SHP77 (cell line): ENCODE data around the gene UROC1.

Experiments
- DNase-seq, 2 experiments: peaks; one replicate each; lab custom pipeline; 2025; lab: John Stamatoyannopoulos, UW

The UROC1 gene

DNA sequence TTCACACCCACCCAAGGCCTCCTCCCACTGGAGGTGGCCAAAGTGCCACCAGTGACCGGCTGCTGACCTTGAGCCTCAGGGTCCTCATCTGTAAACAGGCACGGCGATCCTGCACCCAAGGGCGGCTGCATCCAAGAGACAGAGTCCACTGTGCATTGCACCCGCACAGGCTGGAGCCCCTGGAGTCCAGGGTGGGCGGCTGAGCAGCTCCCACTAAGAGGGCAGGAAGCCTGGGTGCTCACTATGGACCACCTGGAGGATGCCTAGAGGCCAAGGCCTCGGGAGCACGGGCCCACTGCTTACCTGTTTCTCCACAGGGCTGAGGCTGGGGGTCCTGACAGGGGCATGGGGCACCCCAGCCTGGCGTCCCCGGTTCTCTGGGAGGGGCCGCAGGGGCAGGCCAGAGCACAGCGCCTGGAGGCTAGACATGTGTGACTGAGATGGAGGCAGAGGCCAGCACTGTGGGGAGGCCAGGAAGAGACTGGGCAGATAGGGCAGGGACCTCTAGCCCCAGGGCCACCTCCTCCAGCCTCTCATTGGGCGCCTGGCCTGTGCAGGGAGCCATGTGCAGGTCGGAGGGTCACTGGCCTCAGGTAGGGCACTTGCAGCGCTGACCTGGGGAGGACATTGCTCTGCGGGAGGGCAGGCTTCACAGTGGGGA lies at the start of gene UROC1:
TSS of gene UROC1 (minus strand) at position 483 of the 661 bp plus-strand sequence. CDS start at position 429, 54 bp downstream.
- no peak for DNase-seq

DNA sequence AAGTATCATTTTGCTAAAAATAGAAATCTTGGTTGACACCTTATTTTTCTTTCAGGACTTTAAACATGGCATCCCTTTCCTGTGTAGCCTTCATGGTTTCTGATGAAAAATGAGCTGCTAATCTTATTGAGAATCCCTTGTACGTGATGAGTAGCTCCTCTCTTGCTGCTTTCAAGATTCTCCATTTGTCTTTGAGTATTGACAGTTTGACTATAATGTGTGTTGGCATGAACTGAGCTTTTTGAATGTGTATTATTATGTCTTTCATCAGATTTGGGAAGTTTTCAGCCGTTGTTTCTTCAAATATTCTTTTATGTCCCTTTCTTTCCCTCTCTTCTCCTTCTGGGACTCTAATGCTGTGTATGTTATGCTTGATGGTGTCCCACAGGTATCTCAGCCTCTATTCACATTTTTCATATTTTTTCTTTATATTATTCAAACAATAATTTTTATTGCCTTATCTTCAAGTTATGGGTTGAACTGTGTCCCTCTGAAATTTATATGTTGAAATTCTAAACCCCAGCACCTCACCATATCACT lies 45.2 kb upstream of the UROC1 start:
- no peak for DNase-seq

DNA sequence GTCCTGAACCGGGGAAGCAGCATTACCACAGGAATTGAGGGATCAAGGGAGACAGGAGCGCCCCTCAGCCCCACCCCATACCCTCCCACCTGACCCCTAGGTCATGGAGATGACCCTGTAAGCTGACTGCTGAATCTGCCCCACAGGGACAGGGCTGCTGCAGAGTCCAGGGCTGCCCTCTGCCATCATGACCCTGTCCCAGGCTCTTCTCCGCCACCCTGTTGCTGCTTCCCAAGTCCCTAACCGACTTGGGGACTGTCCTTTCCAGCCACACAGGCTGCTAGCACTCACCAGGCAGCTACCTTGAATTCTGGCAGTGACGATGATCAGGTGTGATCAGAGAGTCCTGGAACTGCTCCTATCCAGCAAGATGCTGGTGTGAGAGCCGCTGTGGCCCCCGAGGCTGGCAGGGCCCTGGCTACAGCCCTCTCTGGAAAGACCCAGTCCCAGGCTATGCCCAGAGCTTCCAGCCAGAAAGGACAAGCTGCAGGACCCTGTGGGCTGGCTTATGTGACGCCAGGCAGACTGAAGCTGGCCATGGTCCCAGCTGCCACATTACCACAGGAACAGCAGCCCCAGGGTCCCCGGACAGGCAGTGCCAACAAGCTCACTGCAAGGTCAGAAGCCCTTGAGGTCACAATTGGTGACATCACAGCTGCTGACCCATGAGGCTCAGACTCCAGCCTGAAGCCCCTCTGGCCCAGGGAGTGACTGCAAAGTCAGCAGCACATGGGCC lies 40.9 kb upstream of the UROC1 start, which contains the start of gene C3orf22:
TSS of gene C3orf22 (minus strand) at position 597 of the 736 bp plus-strand sequence. CDS start 5,542 bp downstream, outside the sequence.
- no peak for DNase-seq

DNA sequence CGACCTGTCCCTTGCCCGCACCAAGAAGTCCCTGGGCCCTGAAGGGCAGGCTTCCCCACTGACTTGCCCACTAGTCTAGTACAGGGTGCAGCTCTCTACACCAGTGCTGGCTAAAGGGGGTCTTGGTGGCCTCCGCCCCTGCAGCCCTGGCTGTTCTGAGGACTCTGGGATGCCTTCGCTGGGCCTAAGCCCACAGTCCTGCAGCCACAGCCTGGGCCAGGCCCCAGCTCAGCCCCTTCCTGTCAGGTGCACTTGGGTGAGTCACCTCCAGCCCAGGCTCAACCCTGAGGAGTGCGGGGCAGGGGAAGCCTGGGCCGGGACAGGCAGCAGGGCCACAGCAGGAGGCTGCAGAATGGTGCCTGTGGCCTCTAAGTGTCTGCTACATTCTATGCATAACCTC lies 40.2 kb upstream of the UROC1 start:
- no peak for DNase-seq

DNA sequence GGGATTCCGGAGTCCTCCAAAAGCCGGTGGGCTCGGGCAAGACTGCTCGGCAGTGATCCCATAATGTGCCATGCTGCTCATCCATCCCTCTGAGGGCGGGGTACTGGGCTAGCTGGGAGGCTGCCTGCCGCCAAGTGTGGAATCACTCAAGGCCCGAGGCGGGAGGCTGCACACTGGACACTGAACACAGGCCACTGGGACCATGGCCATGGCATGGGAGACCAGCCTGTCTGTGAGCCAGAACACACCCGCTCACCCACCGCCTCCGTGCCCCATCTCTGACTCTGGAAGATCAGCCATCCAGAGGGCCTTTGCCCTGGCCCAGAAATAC lies 39.8 kb upstream of the UROC1 start:
- no peak for DNase-seq

DNA sequence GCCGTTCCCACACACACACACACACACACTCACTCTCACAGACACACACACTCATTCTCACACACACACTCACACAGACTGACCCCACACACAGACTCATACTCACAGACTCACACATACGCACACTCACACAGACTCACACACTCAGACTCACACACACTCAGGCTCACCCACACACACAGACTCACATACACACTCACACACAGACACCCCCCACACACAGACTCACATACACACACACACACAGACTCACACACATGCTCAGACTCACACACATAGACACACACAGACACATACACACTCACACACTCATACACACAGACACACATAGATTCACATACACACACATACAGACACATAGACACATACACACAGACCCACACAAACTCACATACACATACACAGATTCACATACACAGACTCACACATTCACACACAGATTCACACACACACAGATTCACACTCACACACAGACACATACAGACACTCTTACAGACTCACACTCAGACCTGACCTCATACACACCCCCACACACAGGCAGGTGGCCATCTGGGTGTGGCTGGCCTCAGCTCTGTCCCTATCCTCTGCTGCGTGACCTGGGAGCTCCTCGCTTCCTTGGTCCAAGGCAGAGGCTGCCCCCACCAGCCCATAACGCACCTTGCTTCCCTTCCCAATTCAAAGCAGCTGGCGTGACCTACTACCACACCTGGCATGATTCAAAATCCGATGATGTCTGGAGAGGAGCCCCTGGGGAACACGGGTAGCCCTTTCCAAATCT lies 39.3 kb upstream of the UROC1 start:
- no peak for DNase-seq

DNA sequence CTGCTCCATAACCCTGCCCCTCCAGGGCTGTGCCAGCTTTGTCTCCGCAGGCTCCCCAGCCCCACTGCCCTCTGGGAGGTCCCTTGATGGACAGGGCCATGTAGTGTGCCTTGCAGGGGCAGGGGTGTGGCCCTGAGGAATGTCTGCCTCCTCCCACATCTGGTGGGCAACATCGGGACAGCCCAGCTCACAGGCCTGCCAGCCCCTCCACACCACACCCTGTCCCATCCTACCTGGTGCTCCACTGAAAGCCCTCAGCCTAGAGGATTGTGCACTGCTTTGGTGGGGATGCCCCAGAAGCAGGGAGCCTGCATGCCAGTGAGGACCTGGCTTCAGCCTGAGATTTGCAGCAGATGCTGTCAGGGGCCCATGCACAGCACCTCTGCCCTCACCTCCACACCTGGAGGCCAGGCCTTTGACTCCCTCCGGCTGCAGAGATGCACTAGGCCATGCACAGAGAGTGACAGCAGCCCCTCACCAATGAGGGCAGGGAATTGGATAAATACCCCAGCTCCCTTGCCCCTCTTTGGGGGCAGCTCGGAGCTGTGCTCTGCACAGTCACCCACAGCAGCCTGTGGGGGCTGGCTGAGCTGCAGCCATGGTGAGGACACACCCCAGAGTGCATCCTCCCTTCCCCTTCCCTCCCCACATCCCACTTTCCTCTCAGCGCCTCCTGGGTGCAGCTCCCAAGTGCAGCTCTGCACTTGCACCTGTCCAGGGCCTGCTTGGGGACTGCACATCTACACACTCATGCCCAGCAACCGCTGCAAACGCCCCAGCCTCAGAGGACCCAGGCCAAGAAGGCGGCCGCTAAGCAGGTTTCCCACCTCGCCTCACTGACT lies 38.4 kb upstream of the UROC1 start:
- DNase-seq: no peak

DNA sequence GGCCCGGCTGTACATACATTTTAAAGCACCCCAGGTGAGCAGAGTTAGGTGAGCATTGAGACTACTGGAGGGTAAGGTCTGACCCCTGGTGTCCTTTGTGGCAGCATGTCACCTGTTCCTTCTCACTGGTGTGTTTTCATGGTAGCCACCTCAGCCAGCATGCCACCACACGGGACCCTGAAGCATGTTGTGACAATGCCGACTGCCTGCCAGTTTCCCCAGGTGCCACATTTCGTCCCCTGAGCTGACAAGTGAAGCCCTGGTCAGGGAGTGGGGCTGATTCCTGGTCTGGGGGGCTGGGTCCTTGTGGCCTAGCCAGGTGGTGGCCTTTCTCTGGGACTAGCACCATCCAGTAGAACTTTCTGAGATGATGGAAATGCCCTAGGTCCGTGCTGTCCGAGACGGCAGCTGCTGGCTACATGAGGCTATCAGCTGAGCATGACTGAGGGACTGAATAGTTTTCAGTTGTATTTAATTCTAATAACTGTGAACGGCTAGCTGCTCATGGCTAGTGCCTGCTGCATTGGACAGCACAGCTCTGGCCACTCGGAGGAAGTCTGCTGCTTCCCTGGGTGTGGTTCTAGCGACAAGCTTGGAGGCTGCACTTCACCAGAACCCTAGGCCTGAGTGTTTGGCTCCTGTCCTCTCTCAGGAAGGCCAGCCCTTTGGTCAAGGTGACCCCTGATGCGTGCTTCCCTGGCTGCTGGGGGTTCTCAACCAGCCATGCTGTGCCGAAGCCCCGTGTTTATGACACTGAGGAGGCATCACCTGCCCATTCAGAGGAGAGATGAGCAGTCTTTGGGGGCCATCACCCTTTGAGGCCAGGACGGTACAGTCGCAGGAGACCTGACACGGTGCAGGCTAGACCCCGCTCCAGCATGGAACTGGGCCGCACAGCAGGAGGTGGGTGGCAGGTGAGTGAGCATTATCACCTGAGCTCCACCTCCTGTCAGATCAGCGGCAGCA lies 37.3 kb upstream of the UROC1 start:
- DNase-seq: no peak

DNA sequence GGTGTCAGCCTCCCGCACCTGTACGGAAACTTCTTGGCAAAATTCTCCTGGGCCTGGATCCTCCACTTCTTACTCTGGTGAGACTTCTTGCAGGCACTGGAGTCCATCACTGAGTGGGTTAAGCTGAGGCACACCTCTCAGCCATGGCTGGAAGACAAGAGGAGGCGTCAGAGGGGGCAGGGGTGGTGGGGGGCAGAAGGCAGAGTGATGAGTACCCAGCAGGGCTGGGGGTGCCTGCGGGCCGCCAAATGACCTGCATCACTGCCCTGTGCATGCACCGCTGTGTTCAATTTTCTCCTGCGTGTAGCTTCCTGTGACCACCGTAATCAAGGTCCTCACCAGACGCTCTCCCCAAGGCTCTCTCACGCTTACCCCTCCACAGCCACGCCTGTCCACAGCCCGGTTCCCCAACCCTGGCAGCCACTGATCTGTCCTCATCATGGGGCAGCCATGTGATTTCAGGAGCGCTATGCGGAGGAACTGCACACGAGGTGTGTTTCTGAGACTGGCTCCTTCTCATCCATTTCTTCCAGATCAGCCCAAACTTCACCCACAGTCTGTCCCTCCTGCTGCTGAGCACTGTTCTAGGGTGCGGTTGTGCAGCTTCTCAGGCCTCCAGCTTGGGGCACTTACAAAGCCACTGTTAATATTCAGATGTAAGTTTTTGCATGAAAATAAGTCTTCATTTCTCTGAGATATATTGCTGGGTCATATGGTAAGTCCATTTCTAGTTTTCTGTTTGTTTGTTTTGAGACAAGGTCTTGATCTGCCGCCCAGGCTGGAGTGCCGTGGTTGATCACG lies 35.9 kb upstream of the UROC1 start:
- DNase-seq: no peak

DNA sequence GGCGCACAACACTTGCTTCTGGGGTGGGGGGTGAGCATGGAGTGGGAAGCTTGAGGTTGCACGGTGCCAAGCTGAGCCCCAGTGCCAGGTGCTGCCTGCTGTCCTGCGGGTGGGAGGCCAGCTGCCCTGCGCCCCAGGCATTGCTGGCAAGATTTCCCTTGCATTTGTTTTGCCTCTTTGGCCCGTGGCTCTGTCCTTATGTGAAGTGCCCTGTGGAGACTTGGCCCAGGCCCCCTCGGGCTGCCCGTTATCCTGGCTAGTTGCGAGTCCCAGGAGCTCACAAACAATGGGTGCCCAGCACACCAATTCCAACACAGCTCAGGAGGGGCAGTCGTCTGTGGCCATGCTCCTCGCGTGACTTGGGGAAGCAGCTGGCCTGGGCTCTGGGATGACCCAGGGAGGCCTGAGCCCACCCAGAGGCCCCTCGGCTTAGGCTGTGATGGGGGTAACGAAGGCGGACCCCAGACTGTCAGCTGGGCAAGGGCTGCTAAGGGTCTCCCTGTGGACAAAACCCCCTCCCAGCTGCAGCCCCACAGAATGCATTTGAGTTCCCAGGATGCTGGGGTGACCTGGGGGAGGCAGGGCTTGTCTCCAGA lies 35.2 kb upstream of the UROC1 start:
- DNase-seq: no peak

DNA sequence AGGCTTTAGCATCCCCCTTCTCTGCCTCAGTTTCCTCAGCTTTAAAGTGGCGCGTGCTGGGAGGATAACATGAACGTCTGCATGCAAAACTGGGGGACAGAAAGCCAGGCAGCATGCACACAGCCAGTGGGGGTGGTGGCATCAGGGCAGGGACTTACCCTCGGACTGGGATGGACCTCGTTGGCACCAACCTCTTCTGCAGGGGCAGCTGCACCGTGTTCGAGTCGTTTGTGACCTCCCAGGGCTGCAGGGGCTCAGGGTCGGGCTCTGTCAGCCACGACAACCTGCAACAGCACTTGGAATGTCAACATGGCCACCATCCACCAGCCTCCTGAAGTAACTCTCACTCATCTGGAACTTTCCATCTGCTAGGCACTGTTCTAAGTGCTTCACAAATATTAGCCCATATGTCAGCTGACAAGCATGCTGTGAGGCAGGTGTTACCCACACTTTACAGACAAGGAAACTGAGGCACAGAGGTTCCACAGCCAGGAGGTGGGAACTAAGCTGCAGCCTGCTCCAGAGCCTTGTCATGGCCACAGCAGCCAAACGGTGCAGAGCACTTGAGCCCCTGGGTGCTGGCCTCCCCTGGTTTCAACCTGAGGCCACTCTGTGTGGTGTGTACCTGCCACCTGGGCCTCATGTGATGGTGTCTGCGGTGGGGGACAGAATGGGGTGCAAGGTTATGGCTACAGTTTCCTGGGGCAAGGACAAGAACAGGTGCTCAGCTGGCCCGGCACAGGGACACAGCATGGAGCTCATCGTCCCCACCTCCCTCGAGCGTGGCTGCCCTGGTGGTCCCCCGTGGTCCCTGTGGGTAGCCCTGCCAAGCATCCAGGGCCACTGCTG lies 34.5 kb upstream of the UROC1 start:
- DNase-seq: no peak

DNA sequence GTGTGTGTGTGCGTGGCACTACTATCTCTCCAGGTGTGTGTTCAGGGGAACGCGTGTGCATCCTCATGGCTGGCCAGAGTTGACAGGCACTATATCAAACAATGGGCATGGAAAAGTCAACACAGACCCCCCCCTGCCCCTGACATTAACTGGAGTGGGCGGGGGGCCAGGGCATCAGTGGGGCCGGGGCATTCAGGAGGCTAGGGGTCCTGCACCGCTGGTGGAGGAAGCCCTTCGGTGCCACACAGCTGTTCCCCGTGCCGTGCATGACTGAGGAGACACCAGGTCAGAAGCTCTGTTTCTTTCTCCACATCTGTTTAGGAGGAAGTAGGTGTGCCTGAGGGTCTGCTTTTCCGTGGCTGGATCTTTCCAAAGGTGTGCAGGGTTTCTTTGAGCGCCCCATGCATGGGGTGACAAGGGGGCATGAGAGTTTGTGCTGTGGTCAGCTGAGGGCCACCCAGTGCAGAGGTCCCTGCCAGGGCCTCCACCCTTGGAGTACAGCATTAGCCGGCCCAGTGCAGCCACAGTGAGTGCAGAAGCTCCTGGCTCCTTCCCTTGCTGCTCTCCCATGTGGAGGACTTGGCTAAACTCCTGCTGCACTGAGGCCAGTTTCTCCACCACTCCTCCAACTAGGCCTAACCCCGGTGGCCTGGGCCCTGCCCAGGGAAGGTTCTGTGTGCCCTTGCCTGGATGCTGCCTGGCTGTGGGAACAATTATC lies 33.7 kb upstream of the UROC1 start:
- no peak for DNase-seq

DNA sequence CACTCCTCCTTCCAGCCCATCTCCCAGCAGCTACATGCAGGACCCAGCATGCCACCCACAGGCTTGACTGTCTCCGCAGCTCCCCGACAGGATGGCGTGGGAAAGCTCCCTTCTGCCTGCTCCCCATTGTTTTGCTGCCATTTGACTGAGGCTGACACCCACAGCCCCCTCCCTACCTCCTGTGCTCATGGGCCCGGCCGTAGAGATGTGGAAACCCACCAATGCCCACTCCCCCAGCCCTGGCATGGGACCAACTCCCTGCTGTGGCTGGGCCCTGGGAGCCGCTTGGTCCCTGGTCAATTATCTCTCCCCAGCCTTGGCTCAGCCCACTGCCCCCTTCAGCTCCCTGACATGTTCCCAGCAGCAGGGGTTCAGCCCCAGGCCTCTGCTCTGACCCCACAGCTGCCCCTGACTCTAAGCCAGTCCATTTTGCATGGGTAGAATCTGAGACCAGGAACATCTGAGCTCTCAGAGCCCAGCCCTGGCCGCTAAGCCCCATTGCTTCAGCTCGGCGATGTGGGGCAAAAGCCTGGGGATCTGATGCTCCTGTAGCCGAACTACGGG lies 33.0 kb upstream of the UROC1 start:
- DNase-seq: no peak

DNA sequence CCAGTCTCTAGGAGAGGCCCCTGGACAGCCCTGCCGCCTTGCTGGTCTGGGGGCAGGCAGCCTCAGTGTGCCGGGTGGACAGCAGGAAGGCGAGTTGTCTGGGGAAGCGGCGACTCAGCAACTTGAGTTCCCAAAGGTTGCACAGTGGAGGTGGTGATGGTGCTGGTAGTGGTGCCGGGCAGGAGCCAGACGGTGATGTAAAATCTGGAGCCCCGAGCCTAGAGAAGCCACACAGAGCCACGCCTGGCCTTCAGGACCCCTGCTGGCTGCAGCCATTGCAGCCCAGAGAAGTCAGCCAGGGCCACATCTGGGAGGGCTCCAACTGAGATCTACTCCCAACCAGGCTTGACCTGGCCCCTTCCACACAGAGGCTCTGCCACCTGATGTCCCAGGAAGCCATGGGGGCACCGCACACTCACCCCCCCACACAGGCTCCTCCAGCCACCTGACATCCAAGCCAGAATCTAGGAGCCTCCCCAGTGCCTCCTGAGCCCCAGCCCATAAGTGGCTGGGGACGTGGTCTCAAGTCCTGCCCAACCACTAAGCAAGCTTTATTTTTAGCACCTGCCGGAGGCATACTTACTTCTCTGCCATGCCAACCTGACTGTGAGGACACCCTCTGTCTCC lies 32.4 kb upstream of the UROC1 start:
- no peak for DNase-seq

DNA sequence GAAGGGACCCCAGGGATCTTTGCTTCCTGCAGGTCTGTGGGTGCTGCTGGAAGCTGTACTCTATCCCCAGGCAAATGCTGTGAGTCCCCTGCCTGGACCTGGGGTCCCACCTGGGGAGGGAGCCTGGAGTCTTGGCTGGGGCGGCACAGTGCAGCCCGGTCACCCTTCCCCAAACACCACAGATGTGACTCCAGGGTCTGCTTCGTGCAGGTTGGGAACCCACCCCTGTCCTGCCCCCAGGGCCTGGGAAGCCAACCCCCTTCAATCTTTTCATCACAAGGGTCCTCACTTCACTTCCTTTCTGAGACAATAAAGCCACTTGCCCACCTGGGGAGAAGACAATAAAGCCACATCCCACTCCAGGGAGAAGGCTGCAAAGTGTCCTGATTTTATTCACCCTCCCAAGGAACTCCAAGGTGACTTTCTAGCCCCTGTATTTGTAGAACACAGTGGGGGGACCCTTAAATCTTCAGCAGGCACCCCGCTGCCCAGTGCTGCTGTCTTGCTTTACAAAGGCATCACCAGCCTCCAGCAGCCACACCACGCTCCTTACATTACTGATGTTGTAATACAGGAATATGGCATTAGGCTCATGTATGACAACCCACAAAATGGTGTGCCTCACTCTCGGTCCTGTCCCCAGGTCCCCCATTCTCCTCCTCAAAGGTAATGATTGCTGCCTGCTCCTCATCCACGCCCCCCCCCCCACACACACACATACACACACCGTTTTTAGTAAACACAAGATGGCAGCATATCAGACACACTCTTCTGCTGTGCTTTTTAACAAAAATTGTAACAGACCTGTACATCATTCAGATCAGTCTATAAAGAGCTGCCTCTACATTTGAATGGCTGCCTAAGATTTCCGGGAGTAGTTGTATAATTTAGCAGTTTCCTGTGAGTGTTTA lies 31.2 kb upstream of the UROC1 start:
- DNase-seq: no peak

DNA sequence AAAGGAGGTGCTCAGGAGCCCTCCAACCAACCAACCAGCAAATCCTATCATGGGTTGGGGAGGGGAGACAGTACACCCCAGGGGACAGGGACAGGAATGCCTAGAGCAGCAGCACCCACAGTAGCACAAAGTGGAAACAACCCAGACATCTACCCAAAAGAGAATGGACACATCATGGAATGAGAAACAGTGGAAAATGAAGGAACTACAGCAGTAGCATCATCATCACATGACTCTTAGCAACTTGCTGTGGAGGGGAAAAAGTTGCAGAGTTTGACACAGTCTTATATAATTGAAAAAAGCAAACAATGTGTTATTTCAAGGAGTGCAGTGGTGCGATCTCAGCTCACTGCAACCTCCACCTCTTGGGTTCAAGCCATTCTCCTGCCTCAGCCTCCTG lies 30.1 kb upstream of the UROC1 start:
- DNase-seq: no peak
